ENCODE measurements around the gene SLAMF1.
"Not testable (repeated sequence)": the region's sequence is repeated elsewhere in the genome, so short reads cannot be mapped to it uniquely, and the experiment has no call there.

The SLAMF1 gene

GRCh38 chr1:160567858-160568682, 78.8 kb downstream of the SLAMF1 start:
- in situ Hi-C loops (cut with MboI; ENCODE audit: low sequenced_read_pairs) = no loop called here

- in situ Hi-C loops (cut with MboI; ENCODE audit: low sequenced_read_pairs) = no loop called here
Observed at GRCh38 chr1:160567341-160567740, 79.5 kb downstream of the SLAMF1 start.

- in situ Hi-C loops (cut with MboI; ENCODE audit: low sequenced_read_pairs) = no loop called here
Observed at GRCh38 chr1:160565564-160565963, 81.3 kb downstream of the SLAMF1 start.

GRCh38 chr1:160563230-160563629, 83.6 kb downstream of the SLAMF1 start:
- in situ Hi-C loops (cut with MboI; ENCODE audit: low sequenced_read_pairs) = not testable (repeated sequence)

GRCh38 chr1:160562745-160563144, 84.1 kb downstream of the SLAMF1 start:
- in situ Hi-C loops (cut with MboI; ENCODE audit: low sequenced_read_pairs) = not testable (repeated sequence)

- in situ Hi-C loops (cut with MboI; ENCODE audit: low sequenced_read_pairs) = no loop called here
Observed at GRCh38 chr1:160560806-160561205, 86.0 kb downstream of the SLAMF1 start.

- in situ Hi-C loops (cut with MboI; ENCODE audit: low sequenced_read_pairs) = no loop called here
Observed at GRCh38 chr1:160560045-160560705, 86.7 kb downstream of the SLAMF1 start.

- in situ Hi-C loops (cut with MboI; ENCODE audit: low sequenced_read_pairs) = not testable (repeated sequence)
Observed at GRCh38 chr1:160559437-160559836, 87.4 kb downstream of the SLAMF1 start.

- in situ Hi-C loops (cut with MboI; ENCODE audit: low sequenced_read_pairs) = no loop called here
Observed at GRCh38 chr1:160558660-160559380, 88.0 kb downstream of the SLAMF1 start.
